Left lobe of liver (tissue), 2 donors: ENCODE measurements around the gene DAB1. TPM values are rescaled to one million over a fixed set of nuclear protein-coding genes. Genes with fewer than 3 reads are reported as not detected.
A peak's percentile ranks its signal among the peaks of the same experiment; 100 is the strongest.

ENCODE experiments used
- ATAC-seq: fragments of 200-7000 bp; cut with Tn5 transposase; one replicate; pipeline ENCODE4 v1.9.1; 2020; ENCODE audit warnings: mild to moderate bottlenecking, moderate library complexity
- DNase-seq: peaks from one replicate; pipeline ENCODE4 v3.0.0-alpha.2; 2020; ENCODE audit warnings: low spot score
- total RNA-seq: library from RNA; stranded (reverse); gene quantifications from one replicate; pipeline ENCODE4 v1.2.1, GENCODE V29; 2021
- donor health status: DM: no; HTN: no; CAD: no; lungs with moderate emphysema.
- donor health status: DM: no; HTN: yes; CAD: no.

The DAB1 gene
- total RNA-seq, 1 donor from 2014 or later: 1.4 TPM

GRCh38 chr1:57418971-57419370, 4.9 kb downstream of the DAB1 start:
- no peak for DNase-seq
- no peak for ATAC-seq

GRCh38 chr1:57411262-57411661, 12.6 kb downstream of the DAB1 start:
- DNase-seq: no peak
- no peak for ATAC-seq

- DNase-seq (no peak), ATAC-seq (no peak)
Measured at GRCh38 chr1:57410508-57410907, 13.4 kb downstream of the DAB1 start.

- no peak for ATAC-seq
- no peak for DNase-seq
Measured at GRCh38 chr1:57407928-57408327, 15.9 kb downstream of the DAB1 start.

GRCh38 chr1:57406428-57406970, 17.4 kb downstream of the DAB1 start:
- DNase-seq (no peak), ATAC-seq (no peak)

- DNase-seq: no peak
- no peak for ATAC-seq
Measured at GRCh38 chr1:57404884-57405283, 19.0 kb downstream of the DAB1 start.

GRCh38 chr1:57403201-57403600, 20.7 kb downstream of the DAB1 start:
- ATAC-seq (no peak), DNase-seq (no peak)

- ATAC-seq: no peak
Measured at GRCh38 chr1:57401671-57402070, 22.2 kb downstream of the DAB1 start.

GRCh38 chr1:57400048-57400447, 23.8 kb downstream of the DAB1 start:
- ATAC-seq (peak; percentile 76), DNase-seq (no peak)

More at GRCh38 chr1:57401671-57402070, 22.2 kb downstream of the DAB1 start:
- DNase-seq: no peak

- DNase-seq (no peak), ATAC-seq (no peak)
Measured at GRCh38 chr1:57393058-57393584, 30.7 kb downstream of the DAB1 start.

- DNase-seq (no peak), ATAC-seq (no peak)
Measured at GRCh38 chr1:57385336-57385735, 38.5 kb downstream of the DAB1 start.

GRCh38 chr1:57384901-57385300, 39.0 kb downstream of the DAB1 start:
- DNase-seq (no peak), ATAC-seq (no peak)

- ATAC-seq (no peak), DNase-seq (no peak)
Measured at GRCh38 chr1:57384284-57384683, 39.6 kb downstream of the DAB1 start.

- ATAC-seq: no peak
- no peak for DNase-seq
Measured at GRCh38 chr1:57381871-57382270, 42.0 kb downstream of the DAB1 start.

- no peak for ATAC-seq
- no peak for DNase-seq
Measured at GRCh38 chr1:57381426-57381825, 42.4 kb downstream of the DAB1 start.

- ATAC-seq: no peak
- DNase-seq: no peak
Measured at GRCh38 chr1:57380923-57381322, 42.9 kb downstream of the DAB1 start.

- no peak for ATAC-seq
- no peak for DNase-seq
Measured at GRCh38 chr1:57378534-57378933, 45.3 kb downstream of the DAB1 start.

- ATAC-seq (no peak), DNase-seq (no peak)
Measured at GRCh38 chr1:57377339-57378139, 46.3 kb downstream of the DAB1 start.

- ATAC-seq (no peak), DNase-seq (no peak)
Measured at GRCh38 chr1:57376041-57376440, 47.8 kb downstream of the DAB1 start.

GRCh38 chr1:57369889-57370288, 54.0 kb downstream of the DAB1 start:
- ATAC-seq: no peak

GRCh38 chr1:57367945-57368344, 55.9 kb downstream of the DAB1 start:
- DNase-seq (no peak), ATAC-seq (no peak)

More at GRCh38 chr1:57369889-57370288, 54.0 kb downstream of the DAB1 start:
- no peak for DNase-seq

GRCh38 chr1:57363643-57364042, 60.2 kb downstream of the DAB1 start:
- ATAC-seq (no peak), DNase-seq (no peak)
